ENCODE data around the gene ZNF195.

DNA sequence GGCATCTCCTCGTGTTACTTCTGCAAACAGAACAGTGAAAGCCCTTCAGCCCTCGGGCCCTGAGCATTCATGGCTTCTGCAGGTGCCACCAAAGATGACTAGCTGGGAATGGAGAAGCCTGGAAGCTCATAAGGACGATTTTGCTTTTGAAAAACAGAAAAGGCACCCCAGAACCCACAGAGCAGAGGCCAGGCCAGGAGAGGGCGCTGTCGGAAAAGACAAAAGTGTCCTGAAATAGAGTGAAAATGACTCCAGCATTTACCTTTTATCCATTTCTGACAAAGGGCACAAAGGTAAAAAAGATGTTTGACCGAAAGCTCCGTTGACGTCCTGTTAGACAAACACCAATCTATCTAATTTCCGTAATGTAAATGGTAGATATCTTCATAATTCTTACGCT, 37.6 kb downstream of the ZNF195 start:
- TF ChIP-seq POLR2AphosphoS5 (IDR thresholded peaks at IDR 0.05; ENCODE audit: low read depth, low read length): no peak
- no peak for TF ChIP-seq SIN3A (IDR thresholded peaks at IDR 0.05; ENCODE audit: borderline replicate concordance, insufficient read depth, low read length)
- no peak for TF ChIP-seq TAF1 (IDR thresholded peaks at IDR 0.05; ENCODE audit: borderline replicate concordance, insufficient read depth, low read length)
- no peak for TF ChIP-seq FOXP2 (optimal IDR thresholded peaks at IDR 0.05; ENCODE audit: borderline replicate concordance, extremely low read depth, extremely low read length, insufficient read depth)
- TF ChIP-seq, protein P1, sequence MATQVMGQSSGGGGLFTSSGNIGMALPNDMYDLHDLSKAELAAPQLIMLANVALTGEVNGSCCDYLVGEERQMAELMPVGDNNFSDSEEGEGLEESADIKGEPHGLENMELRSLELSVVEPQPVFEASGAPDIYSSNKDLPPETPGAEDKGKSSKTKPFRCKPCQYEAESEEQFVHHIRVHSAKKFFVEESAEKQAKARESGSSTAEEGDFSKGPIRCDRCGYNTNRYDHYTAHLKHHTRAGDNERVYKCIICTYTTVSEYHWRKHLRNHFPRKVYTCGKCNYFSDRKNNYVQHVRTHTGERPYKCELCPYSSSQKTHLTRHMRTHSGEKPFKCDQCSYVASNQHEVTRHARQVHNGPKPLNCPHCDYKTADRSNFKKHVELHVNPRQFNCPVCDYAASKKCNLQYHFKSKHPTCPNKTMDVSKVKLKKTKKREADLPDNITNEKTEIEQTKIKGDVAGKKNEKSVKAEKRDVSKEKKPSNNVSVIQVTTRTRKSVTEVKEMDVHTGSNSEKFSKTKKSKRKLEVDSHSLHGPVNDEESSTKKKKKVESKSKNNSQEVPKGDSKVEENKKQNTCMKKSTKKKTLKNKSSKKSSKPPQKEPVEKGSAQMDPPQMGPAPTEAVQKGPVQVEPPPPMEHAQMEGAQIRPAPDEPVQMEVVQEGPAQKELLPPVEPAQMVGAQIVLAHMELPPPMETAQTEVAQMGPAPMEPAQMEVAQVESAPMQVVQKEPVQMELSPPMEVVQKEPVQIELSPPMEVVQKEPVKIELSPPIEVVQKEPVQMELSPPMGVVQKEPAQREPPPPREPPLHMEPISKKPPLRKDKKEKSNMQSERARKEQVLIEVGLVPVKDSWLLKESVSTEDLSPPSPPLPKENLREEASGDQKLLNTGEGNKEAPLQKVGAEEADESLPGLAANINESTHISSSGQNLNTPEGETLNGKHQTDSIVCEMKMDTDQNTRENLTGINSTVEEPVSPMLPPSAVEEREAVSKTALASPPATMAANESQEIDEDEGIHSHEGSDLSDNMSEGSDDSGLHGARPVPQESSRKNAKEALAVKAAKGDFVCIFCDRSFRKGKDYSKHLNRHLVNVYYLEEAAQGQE (IDR thresholded peaks at IDR 0.05; ENCODE audit: insufficient read depth in 1 of 2, low read depth in 2 of 2, low read length in 2 of 2): no peak
